DND-41 (cell line): ENCODE results near the gene ANAPC13.

ENCODE experiments used
- ATAC-seq: fragments of 200-7000 bp; cut with Tn5 transposase; 3 replicates; pipeline ENCODE4 v1.9.1; 2021; ENCODE audit warnings: low read depth; ENCODE audit not compliant: insufficient read depth
- DNase-seq: peaks from one replicate; pipeline ENCODE4 v3.0.0-alpha.2; 2020
- H2AFZ ChIP-seq: 2 replicates; pipeline ENCODE4 v1.6.0; 2012; ENCODE audit warnings: low read depth, low read length
- H3K27ac ChIP-seq: 2 replicates; pipeline ENCODE4 v1.5.1; 2012; ENCODE audit warnings: low read length, inconsistent platforms
- H3K27me3 ChIP-seq: fragments of 200-600 bp; sonication (generic); 2 replicates; pipeline ENCODE4 v1.6.0; 2012; ENCODE audit warnings: low read length, mild to moderate bottlenecking, inconsistent platforms; ENCODE audit not compliant: insufficient read depth, poor library complexity
- H3K36me3 ChIP-seq: 2 replicates; pipeline ENCODE4 v1.5.1; 2012; ENCODE audit warnings: low read length, inconsistent platforms; ENCODE audit not compliant: insufficient read depth
- H3K4me1 ChIP-seq: 2 replicates; pipeline ENCODE4 v1.5.1; 2012; ENCODE audit warnings: mild to moderate bottlenecking, low read length; ENCODE audit not compliant: insufficient read depth
- H3K4me2 ChIP-seq: 2 replicates; pipeline ENCODE4 v1.6.0; 2012; ENCODE audit warnings: mild to moderate bottlenecking, moderate library complexity, low read length, inconsistent platforms; ENCODE audit not compliant: insufficient read depth
- H3K4me3 ChIP-seq, 2 experiments: fragments of 200-600 bp in 1 of 2; shearing (Covaris generic) in 1 of 2; 2 replicates each; pipeline ENCODE4 v1.5.1; 2012 to 2016; ENCODE audit warnings: inconsistent platforms in 2 of 2, low read length in 2 of 2, mild to moderate bottlenecking in 2 of 2, low read depth in 1 of 2, moderate library complexity in 1 of 2
- H3K79me2 ChIP-seq: 2 replicates; pipeline ENCODE4 v1.6.0; 2012; ENCODE audit warnings: low read length, inconsistent platforms; ENCODE audit not compliant: insufficient read depth
- H3K9ac ChIP-seq: 2 replicates; pipeline ENCODE4 v1.6.0; 2012; ENCODE audit warnings: low read depth, mild to moderate bottlenecking, inconsistent platforms, low read length, moderate library complexity
- H3K9me3 ChIP-seq: 2 replicates; pipeline ENCODE4 v1.5.1; 2012; ENCODE audit warnings: low read length, moderate library complexity, mild to moderate bottlenecking, inconsistent platforms; ENCODE audit not compliant: insufficient read depth, severe bottlenecking
- H4K20me1 ChIP-seq: 2 replicates; pipeline ENCODE4 v1.6.0; 2012; ENCODE audit warnings: low read length; ENCODE audit not compliant: insufficient read depth
- EZH2 ChIP-seq: IDR thresholded peaks from 3 replicates; pipeline ENCODE4 v1.6.1; 2012; ENCODE audit warnings: borderline replicate concordance, low read depth, mild to moderate bottlenecking, moderate library complexity, low read length, inconsistent platforms; ENCODE audit not compliant: severe bottlenecking
- TF ChIP-seq, protein P1 (sequence below): IDR thresholded peaks from 2 replicates; pipeline ENCODE4 v1.5.1; 2012; ENCODE audit warnings: borderline replicate concordance, low read length, moderate library complexity, mild to moderate bottlenecking; ENCODE audit not compliant: poor library complexity, severe bottlenecking; ENCODE audit errors: extremely low read depth

ANAPC13 gene

DNA sequence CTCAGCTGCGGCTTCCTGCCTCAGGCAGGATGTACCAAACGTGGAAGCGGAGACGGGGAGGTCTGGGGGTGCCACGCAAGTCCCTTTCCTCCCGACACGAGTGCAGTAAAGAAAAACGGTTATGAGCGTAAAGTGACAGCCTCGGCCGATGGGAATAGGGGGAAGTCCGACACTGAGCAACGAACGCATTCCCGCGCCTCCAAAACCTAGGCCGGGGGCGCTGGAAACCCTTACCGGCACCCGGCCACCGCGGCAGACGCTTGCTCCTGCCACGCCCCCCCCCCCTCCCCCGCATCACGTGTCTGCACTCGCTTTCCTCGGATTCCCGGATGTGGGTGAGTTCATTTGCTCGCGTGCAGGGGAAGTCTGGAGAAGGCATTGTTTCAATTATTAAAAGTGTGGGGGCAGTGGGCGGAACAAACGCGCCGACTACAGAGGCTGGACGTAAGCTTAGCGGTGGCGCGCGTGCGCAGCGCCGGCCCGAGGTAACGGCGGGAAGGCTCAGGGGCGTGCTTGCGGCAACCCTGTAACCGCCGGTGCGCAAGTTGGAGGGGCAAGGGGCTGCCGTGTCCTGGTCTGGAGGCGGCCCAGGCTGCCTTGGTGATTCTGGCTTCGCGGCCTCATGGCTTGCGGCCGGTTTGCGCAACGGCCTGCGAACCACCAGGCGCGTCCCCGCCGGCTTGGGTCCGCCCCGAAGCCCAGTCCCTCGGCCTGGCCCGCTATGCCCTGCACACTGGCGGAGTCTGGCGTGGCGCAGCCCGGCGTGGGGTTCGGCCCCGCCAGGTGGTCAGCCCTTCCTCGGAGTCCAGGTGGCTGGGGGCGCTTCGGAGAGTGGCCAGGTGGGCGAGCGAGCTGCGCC, at the start of gene ANAPC13, which contains the start of gene CEP63:
ANAPC13 (minus strand) TSS at position 268 of the 859 bp plus-strand sequence. CDS start 3,081 bp downstream, outside the sequence.
CEP63 (plus strand) TSS at position 340 of the 859 bp plus-strand sequence. CDS start 9,264 bp downstream, outside the sequence.
- H3K27ac ChIP-seq, result peak within 1 kb of the TSS; percentile 92
- H3K9me3 ChIP-seq, result no peaks in the 10 kb centered on the region
- H3K79me2 ChIP-seq, result peaks cover 75% of the 10 kb centered on the region
- peak within 1 kb of the TSS; percentile 78 for H3K4me2 ChIP-seq
- H4K20me1 ChIP-seq, result no peaks in the 10 kb centered on the region
- peak within 1 kb of the TSS; percentile 94 for H3K9ac ChIP-seq
- DNase-seq, result peak; percentile 97
- peak; percentile 84 for ATAC-seq
- TF ChIP-seq, protein P1, sequence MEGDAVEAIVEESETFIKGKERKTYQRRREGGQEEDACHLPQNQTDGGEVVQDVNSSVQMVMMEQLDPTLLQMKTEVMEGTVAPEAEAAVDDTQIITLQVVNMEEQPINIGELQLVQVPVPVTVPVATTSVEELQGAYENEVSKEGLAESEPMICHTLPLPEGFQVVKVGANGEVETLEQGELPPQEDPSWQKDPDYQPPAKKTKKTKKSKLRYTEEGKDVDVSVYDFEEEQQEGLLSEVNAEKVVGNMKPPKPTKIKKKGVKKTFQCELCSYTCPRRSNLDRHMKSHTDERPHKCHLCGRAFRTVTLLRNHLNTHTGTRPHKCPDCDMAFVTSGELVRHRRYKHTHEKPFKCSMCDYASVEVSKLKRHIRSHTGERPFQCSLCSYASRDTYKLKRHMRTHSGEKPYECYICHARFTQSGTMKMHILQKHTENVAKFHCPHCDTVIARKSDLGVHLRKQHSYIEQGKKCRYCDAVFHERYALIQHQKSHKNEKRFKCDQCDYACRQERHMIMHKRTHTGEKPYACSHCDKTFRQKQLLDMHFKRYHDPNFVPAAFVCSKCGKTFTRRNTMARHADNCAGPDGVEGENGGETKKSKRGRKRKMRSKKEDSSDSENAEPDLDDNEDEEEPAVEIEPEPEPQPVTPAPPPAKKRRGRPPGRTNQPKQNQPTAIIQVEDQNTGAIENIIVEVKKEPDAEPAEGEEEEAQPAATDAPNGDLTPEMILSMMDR, result no peak
- TF ChIP-seq EZH2, result no peak
- H2AFZ ChIP-seq, result peak within 1 kb of the TSS; percentile 79
- peak within 1 kb of the TSS; percentile 88 to 91 for H3K4me3 ChIP-seq
- no peaks in the 10 kb centered on the region for H3K27me3 ChIP-seq
- H3K4me1 ChIP-seq, result peaks cover 37% of the 10 kb centered on the region
- H3K36me3 ChIP-seq, result peaks cover 32% of the 10 kb centered on the region

DNA sequence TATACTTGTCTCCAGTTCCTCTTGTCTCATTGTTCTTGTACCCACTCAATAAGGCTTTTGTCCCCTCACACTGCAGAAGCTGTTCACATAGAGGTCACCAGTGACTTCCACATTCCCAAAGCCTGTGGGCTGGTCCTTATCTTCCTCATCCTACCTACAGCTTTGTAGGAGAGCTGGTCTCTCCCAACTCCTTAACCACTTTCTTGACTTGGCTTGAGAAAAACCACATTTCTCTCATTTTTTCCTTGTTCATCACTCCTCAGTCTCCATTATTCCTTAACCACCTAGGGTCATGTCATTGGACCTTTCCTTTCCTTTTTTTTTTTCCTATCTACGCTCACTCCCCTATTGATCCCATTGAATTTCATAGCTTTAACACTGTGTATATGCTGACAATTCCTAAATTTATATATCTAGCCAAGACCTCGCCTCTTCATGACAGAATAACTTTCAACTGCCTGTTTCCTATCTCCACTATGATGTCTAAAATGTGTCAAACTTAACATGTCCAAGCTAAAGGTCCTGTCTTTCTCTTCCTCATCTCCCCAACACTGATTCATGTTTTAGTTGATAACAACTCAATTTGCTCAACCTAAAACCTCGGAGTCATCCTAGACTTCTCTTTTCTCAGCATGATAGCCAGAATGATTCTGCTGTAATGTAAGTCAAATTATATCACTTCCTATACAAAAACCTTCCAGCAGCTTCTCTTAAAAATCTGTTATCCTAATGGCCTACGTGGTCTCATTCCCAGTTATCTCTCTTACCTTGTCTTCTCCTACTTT, 49.6 kb upstream of the ANAPC13 start:
- Histone ChIP-seq H3K9me3 (no peaks in the 10 kb centered on the region), H3K4me3 (no peak overlapping the region), H3K9ac (no peak overlapping the region), H2AFZ (no peak overlapping the region), H3K4me2 (no peak overlapping the region), H3K36me3 (peaks cover 49% of the 10 kb centered on the region), H4K20me1 (no peaks in the 10 kb centered on the region), H3K27ac (no peak overlapping the region), H3K27me3 (no peaks in the 10 kb centered on the region), H3K4me1 (no peaks in the 10 kb centered on the region), H3K79me2 (no peaks in the 10 kb centered on the region)
- DNase-seq (no peak), ATAC-seq (no peak)
- TF ChIP-seq, protein P1, result no peak
- TF ChIP-seq EZH2, result no peak

GRCh38 chr3:134533493-134533892, 47.7 kb upstream of the ANAPC13 start:
- no peak for ATAC-seq
- Histone ChIP-seq H3K9me3 (no peaks in the 10 kb centered on the region), H3K9ac (no peak overlapping the region), H3K27me3 (no peaks in the 10 kb centered on the region), H3K36me3 (peaks cover 42% of the 10 kb centered on the region), H2AFZ (no peak overlapping the region), H4K20me1 (no peaks in the 10 kb centered on the region), H3K4me1 (no peaks in the 10 kb centered on the region), H3K4me2 (no peak overlapping the region), H3K79me2 (peaks cover 4% of the 10 kb centered on the region; the same call in 1 of the 2 replicates), H3K4me3 (no peak overlapping the region), H3K27ac (no peak overlapping the region)
- no peak for DNase-seq
- no peak for TF ChIP-seq EZH2
- TF ChIP-seq, protein P1, result no peak
